HG03135 (cell line): ENCODE data around the gene COBL.
"Not testable (repeated sequence)": the region's sequence is repeated elsewhere in the genome, so short reads cannot be mapped to it uniquely, and the experiment has no call there.

Experiments used
- ATAC-seq: cut with Tn5 transposase; IDR thresholded peaks from one replicate; pipeline ENCODE4 v1.9.1; 2021; ENCODE audit warnings: mild to moderate bottlenecking, moderate library complexity; ENCODE audit not compliant: unreplicated experiment

The COBL gene

DNA sequence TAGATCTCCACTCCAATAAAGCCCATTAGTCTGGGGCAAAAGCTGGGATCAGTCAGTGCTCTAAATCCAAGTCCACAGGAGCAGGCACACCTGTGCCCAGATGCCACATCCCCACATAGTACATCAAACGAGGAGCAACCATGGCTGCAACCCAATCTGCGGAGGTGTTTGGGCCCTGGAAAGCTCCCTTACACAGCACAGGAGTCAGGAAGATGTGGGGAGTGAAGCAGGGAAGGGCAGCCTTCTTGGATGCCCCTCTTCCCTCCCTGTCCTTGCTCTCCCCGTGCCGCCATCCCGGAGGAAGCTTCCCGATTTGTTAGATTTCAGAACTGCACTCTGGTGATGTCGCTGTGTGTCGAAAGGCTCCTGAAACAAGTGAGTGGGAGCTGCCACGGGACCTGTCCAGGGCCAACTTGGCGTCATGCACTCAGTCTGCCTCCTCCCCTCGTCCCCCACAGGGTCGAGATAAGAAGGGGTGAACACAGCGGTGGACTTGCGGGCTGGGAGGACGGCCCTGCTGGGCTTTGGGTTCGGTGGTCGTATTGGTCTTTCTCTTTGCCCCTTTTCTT, 303.3 kb downstream of the COBL start:
- no peak for ATAC-seq

DNA sequence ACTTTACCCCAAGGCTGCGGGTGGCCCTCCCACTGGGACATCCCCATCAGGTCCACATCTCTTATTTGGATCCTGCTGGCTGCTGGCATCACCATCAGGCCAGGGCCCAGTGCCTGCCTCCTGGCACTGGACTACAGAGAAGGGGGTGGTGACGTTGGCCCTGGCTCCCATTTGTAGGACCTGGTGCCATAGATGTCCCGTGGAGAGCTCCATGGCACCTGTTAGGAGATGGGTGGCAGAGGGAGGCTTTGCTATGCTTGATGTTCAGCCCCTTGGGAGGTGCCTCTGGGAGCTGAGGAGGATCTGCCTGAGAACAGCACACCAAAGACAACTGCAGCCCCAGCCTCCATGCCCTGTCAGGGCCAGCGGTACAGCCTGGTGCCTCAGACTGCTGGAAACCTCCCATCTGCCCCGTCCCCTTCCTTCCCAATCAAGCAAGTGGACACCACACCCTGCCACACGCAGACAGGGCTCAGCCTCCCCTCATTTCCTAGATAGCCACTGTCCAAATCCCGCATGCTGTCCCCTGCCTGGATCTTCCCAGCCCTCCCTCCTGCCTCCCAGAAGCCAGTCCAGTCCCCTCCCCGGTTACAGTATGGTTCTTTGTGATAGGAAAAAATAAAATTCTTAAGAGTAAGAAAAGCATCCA, 303.9 kb downstream of the COBL start:
- no peak for ATAC-seq

DNA sequence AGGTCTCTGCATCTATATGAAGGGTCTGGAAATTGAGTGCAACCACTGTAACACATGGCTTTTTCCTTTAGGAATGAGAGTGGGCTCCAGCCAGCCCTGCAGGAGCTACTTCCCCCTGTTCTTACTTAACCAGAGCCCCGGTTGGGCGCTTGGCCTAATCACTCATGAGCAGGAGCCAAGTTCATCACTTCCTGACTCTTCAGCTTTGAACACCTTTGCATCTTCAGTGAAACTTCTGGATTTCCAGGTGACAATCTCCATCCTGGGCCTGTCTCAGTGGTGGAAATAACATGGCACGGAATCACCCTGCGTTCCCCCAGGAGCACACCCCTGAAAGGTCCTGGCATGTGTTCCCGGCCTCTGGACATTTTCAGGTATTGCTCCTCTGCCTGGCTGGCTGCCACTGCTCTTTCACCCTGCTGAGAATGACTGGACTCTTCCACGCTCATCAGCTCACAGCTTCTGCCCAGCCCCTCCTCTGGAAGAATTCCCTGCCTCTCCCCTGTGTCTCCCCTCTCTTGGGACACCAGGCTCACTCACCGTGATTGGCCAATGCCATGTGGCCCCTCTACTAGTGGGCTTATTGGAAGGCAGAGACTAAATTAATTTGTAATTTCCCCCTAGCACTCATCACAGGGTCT, 304.8 kb downstream of the COBL start:
- no peak for ATAC-seq

DNA sequence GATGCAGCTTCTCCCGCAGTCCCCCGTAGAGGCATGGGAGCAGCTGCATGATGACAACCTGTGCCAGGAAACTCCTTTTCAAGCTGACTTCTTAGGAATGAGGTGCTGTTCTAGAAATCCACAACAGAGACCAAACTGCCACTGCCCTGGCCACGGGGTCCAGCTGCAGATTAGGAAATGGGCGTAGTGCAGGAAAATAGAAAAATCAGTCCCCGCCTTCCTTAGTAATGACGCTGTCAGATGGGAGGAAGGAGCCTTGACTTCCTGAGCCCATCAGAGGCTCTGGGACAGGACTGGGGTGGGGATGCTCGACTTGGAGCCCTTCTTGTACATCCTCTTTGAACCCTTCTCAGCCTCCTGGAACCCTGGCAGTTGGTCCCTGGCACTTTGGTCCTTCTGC, 306.1 kb downstream of the COBL start:
- ATAC-seq = no peak

DNA sequence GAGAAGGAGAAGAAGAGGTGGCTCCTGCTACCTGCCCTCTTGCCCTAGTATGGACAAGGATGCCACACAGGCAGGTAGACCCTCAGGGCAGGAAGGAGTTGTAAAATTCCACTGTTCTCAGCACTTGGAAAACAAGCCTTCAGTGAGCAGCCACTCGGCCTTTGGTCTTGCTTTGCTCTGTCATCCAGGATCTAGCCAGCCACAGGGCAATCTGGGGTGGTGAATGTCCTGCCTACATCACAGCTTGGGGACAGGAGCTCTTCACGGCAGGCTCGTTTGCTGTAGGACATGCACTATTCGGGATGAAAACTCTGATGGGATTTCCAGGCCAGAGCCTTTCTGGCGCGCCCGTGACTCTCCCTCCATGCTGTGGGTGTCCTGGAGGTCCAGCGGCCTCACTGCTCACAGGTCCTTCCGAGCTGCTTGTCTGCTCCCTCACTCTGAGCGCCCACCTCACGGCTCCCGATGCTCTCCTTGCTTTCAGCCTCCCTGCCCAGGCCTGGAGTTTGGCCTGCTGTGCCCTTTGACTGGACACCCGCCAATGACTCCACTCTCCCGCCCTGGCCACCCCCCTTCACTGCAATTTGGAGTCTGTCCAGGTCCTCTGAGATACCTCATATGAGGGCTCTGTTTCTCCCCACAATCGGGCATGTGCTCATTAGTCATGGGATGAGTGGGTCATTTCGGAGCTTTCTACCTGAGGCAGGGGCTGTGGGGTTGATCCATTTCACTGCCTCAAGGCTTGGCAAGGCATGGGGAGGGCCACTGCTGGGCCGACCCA, 306.7 kb downstream of the COBL start:
- no peak for ATAC-seq

DNA sequence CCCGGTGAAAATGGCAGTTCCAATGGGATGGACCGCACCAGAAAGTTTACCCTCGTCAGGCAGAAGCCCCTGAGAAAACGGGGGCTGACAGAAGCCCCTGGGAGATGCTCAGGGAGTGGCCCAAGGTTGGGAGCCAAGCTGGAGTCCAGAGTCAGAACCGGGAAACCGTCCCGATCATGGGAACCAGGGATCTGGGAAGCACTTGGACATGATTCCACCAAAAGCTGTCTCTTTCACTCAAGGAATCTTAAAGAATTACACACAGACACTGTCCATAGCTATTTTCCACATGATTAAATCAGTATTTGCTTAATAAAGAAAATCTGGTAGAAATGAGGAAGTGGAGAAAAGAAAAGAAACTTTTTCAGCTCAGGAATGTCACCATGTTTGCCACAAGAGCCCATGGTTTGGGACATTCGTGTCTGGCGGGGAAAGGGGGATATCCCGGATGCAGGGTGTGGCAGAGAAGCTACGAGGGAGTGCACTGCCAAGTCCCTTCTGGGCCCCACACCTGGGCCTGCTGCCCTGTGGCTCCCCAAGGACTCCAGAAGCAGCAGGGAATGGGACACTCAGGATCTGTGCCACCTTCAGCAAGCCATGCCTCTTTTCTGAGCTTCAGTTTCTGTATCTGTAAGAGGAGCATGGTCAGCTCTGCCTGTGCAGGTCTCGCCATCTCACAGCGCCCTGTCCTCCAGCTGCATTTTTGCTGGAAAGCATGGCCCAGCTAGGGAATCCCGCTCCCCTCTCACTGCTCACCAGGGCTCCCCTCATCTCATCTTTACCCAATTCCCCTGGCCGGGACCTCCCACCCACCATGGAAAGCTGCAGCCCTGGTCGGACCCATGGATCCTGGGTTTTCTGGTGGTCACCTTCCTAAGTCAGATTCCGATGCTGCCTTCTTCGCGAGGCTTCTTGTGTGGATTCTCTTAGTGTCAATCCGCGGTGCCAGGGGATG, 308.8 kb downstream of the COBL start:
- no peak for ATAC-seq

DNA sequence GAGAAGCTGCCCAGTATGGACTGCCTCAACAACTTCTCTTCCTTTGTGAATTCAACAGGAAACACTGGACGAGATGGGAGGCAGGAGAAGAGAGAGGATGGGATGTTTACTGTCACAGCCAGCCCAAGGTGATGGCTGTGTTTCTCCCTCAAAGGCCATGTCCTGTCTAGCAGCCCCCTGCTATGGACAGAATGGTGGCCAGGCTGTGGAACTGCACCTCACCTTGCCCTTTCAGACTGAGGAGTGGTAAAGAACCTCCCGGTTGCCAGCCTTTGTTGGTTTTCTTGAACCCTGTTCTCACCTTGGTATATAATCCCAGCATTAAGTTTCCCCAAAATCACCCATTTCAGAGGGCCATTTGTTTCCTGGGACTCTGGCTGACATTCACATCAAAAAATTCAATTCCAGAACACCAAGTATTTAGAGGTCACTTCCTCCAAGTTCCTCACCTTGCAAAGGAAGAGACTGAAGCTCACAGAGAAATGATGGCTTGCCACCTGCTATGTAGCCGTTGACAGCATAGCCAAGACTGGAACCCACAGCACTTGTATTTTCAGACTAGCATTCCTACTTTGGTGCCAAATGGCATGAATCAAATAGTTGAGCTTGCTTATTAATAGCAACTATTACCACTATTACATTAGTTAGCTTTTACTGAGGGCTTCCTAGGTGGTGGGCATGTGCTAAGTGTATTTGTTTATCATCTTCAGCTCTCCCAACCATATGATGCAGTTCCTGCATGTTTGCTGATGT, 309.9 kb downstream of the COBL start:
- ATAC-seq = no peak

DNA sequence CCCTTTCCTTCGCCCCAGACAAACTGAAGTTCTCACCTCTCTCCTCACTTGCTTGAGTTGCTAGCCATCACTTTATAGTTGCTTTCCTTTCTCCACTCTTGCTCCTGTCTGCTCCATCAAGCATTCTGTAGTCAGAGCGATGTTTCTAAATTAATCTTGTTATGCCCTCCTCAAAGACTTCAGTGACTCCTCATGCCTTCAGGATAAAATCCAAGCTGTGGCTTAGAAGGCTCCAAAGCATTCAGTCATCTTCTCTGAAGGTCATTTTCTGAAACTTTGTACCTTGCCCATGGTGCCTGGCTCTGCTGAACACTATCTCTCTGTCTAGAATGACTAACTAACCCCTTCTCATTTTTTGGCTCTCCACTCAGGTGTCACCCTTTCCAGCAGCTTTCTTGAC, 311.5 kb downstream of the COBL start:
- no peak for ATAC-seq

DNA sequence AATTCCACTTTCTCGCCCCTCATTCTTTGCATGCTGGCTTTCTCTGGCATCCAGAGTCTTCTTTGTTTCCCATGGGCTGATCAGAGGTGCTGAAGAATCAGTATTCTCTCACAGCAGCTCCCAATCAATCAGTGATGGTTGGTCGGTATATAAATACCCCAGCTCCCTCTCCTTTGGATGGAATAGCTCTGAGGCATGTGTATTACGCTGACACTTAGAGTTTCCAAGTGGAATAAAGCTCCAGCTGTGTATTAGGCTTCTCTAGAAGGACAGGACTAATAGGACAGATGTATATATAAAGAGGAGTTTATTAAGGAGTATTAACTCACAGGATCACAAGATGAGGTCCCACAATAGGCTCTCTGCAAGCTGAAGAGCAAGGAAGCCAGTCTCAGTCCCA, 315.7 kb downstream of the COBL start:
- ATAC-seq = no peak

DNA sequence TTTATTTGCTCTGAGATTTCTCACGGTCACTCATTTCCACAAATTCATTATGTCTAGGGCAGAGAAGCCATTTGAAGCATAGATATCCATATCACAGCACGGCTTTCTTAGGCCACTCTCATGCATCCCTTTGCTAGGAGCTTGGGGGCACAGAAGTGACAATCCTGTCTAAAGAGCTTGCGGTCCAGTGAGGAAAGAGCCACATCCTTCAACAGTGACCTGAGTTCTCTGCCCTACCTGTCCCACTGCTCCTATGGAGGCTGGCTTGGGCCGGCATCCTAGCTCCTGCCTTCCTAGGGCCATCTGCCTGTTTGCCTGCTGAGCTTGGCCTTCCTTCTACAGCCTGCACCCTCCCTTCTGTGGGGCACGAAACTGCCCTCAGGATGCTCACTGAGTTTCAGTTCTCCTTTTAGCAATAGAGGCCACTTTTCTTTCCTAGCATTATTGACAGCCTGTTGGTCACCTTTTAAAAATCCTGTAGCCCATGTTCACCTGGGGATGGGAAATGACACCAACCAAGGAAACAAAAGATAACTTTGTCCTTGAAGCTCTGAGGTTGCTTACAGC, 321.8 kb downstream of the COBL start:
- ATAC-seq = no peak

DNA sequence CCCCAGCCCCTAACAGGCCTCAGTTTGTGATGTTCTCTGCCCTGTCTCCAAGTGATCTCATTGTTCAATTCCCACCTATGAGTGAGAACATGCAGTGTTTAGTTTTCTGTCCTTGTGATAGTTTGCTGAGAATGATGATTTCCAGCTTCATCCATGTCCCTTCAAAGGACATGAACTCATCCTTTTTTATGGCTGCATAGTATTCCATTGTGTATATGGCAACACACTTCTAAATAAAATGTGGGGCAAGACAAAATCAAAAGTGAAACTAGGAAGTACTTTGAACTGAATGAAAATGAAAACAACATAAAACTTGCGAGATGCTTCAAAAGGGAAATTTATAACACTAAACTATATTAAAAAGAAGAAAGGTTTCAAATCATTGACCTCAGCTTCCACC, 326.4 kb downstream of the COBL start:
- ATAC-seq = not testable (repeated sequence)

DNA sequence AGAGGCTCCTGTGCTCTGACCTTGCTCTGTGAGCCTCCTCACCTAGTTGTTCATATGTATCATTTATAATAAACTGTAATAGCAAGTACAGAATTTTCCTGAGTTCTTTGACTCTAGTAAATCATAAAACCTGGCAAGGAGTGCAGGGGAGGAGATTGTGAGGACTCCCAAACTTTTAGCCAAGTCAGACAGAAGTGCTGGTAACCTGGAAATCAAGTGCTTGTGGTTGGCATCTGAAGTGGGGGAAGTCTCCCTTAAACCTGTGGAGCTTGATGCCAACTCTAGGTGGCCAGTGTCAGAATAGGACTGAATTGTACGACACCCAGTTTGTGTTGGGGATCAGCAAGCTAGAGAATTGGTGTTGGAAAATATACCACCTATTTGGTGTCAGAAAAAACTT, 327.6 kb downstream of the COBL start:
- no peak for ATAC-seq

DNA sequence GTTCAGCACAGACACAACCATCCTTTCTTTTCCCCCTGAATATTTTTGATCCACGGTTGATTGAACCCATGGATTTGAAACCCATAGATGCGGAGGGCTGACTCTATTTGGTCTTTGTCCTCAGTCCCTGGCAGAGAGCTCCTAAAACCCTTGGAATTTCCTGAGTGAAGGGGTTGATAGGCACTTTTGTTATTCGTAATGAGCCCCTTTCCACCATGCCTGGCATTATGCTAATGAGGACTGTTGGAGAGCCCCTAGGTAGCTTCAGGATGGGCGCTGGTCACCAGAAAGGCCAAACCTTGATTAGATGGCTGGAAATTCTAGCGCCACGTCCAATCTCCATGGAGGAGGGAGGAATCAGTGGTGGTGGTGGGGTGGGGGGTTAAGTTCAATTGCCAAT, 328.1 kb downstream of the COBL start:
- ATAC-seq = no peak

DNA sequence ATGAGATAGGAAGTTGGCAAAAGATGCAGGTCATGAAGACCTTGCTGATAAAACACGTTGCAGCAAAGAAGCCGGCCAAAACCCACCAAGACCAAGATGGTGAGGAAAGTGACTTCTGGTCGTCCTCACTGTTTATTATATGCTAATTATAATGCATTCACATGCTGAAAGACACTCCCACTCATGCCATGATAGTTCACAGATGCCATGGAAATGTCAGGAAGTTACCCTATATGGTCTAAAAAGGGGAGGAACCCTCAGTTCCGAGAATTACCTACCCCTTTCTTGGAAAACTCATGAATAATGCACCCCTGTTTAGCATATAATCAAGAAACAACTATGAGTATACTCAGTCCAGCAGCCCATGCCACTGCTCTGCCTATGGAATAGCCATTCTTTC, 331.5 kb downstream of the COBL start:
- no peak for ATAC-seq

DNA sequence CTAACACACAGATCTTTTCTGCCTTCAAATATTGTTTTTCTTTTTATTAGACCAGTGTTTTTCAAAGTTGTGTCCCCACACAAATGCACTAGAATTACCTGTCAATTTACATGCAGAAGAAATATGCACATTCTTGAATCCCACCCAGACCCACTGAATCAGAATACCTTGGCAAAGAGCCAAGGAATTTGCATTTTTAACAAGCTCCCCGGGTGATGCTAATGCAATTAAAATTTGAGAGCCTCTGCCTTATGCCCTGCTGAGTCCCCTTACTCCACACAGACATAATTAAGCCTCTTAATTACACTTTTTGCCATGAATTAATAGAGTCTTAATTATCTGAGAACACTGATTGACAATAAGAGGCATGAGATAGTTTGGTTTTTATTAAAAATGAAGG, 332.8 kb downstream of the COBL start:
- no peak for ATAC-seq

DNA sequence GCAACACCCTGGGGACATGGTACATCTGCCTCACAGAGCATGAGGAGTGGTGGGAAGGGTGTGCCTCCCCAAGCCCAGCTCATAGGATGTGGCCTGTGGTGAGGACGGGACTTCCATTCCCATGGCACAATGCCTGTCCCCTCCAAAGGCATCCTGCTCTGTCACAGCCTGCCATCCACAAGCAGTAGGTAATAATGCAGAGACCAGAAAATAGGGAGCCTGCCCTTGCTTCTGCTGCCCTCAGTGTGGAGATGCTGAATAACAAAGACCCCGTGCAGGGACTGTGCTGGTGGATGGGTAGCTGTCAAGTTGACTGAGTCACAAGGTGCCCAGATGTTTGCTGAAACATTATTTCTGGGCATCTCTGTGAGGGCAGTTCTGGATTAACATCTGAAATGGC, 334.0 kb downstream of the COBL start:
- ATAC-seq = no peak

DNA sequence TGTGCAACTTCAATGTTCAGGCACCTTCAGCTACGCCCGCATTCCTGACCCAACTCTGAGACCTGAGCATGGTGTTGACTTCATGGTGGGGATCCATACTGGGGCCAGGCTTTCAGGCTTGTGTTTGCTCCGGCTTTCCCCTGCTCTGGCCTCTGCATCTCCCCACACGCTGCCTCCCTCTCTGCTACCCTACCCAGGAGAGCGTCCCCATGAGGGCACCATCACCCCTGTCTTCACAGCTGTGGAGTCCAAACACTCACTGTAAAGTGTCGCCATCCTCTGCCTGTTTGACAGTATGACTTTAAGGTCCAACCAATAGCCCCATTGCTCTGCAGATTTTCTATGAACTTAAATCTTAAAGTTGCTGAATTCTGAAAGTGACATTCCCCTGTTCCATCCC, 334.9 kb downstream of the COBL start:
- ATAC-seq = no peak

DNA sequence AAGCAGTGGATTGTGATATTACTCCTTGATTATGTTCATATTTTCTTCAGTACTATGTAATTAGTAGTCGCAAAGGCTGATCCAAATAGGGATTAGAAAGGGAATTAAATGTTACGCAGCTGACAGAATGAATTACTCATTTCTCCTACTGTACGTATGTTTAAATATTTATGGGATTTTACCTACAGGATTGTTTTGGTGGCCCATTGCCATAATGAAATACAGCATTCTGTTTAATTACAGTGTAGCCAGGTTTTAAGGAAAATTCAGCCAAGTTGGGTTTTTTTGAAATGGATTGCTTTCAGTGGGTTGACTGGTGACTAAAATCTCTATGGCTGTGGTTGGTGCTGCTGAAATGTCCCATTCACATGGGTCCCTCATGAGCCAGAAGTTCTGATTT, 336.2 kb downstream of the COBL start:
- no peak for ATAC-seq

DNA sequence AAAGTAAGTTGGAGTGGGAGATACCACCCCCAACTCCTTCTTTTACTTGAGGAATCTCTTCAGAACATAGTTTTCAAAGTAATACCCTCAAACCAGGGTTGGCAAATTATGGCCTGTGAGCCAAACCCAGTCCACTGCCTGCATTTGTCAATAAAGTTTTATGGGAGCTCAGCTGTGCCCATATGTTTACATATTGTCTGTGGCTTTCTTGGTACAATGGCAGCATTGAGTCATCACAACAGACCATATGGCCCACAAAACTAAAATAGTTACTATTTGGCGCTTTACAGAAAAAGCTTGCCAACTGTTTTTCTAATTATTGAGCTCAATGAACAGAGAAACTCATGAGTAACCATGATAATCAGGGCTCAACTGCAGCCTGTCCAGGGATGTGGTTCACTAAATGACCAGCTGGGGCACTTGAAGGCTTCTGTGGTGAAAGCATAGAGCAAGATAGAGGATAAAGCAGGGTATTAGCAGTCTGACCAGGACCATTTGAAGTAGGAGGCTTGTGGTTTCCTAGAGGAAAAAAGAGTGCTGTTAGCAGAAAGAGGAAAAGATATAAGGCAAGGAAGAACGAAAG, 337.9 kb downstream of the COBL start:
- no peak for ATAC-seq
